GM18873 (cell line): ENCODE results near the gene AMDHD2.

Experiments
- ATAC-seq: cut with Tn5 transposase; IDR thresholded peaks from one replicate; pipeline ENCODE4 v1.9.1; 2021; ENCODE audit warnings: mild to moderate bottlenecking, moderate library complexity, moderate number of reproducible peaks; ENCODE audit not compliant: unreplicated experiment, low FRiP score

Gene AMDHD2

GRCh38 chr16:2482708-2483534 is 37.2 kb upstream of the AMDHD2 start:
- ATAC-seq = no peak

GRCh38 chr16:2483939-2484897 is 36.0 kb upstream of the AMDHD2 start:
- ATAC-seq = no peak

GRCh38 chr16:2484898-2485508 is 35.2 kb upstream of the AMDHD2 start:
- ATAC-seq = no peak

- no peak for ATAC-seq
Observed at GRCh38 chr16:2485811-2486507, 34.2 kb upstream of the AMDHD2 start.

GRCh38 chr16:2486645-2487516 is 33.3 kb upstream of the AMDHD2 start:
- ATAC-seq = no peak

GRCh38 chr16:2487517-2487842 is 32.7 kb upstream of the AMDHD2 start:
- no peak for ATAC-seq

GRCh38 chr16:2487903-2488531 is 32.2 kb upstream of the AMDHD2 start:
- no peak for ATAC-seq

- no peak for ATAC-seq
Observed at GRCh38 chr16:2489581-2489980, 30.6 kb upstream of the AMDHD2 start.

GRCh38 chr16:2490190-2491105 is 29.7 kb upstream of the AMDHD2 start:
- no peak for ATAC-seq

- no peak for ATAC-seq
Observed at GRCh38 chr16:2492292-2492691, 27.9 kb upstream of the AMDHD2 start.

- ATAC-seq = no peak
Observed at GRCh38 chr16:2493605-2494004, 26.6 kb upstream of the AMDHD2 start.

GRCh38 chr16:2494616-2495015 is 25.6 kb upstream of the AMDHD2 start:
- no peak for ATAC-seq

GRCh38 chr16:2495041-2495440 is 25.1 kb upstream of the AMDHD2 start:
- ATAC-seq = no peak

- no peak for ATAC-seq
Observed at GRCh38 chr16:2496223-2497115, 23.7 kb upstream of the AMDHD2 start.

GRCh38 chr16:2497116-2497630 is 23.0 kb upstream of the AMDHD2 start:
- no peak for ATAC-seq

GRCh38 chr16:2497695-2498484 is 22.3 kb upstream of the AMDHD2 start:
- no peak for ATAC-seq
